Stimulated activated memory B cell treated with anti-CD40 and anti-IgM and Interleukin-4, amounts not matched to agents 10 μg/mL and 1 μg/mL and 100 μg/mL, for 72 hours (primary cell): ENCODE results near the gene RNASEH2C.
"Not testable (repeated sequence)": the region's sequence is repeated elsewhere in the genome, so short reads cannot be mapped to it uniquely, and the experiment has no call there.

Source experiments
- ATAC-seq: fragments of 150-1000 bp; cut with Tn5 transposase; 2 replicates; pipeline ENCODE4 v1.10.0; 2021
- H3K27ac Mint-ChIP-seq: one replicate; pipeline ENCODE4 v1.8.0; 2022; ENCODE audit warnings: mild to moderate bottlenecking, mixed read lengths
- H3K27me3 Mint-ChIP-seq: one replicate; pipeline ENCODE4 v1.8.0; 2022; ENCODE audit warnings: mixed read lengths
- H3K36me3 Mint-ChIP-seq: one replicate; pipeline ENCODE4 v1.8.0; 2022; ENCODE audit warnings: mixed read lengths
- H3K4me1 Mint-ChIP-seq: one replicate; pipeline ENCODE4 v1.8.0; 2022; ENCODE audit warnings: mixed read lengths
- H3K4me3 Mint-ChIP-seq: one replicate; pipeline ENCODE4 v1.8.0; 2022; ENCODE audit warnings: mild to moderate bottlenecking, moderate library complexity, mixed read lengths
- H3K9me3 Mint-ChIP-seq: one replicate; pipeline ENCODE4 v1.8.0; 2022; ENCODE audit warnings: mixed read lengths

The RNASEH2C gene

GRCh38 chr11:65720211-65720934, at the start of gene RNASEH2C:
Gene RNASEH2C, minus strand, starts transcription at chr11:65720798. Its CDS starts 40 bp downstream, at chr11:65720758.
- Mint-ChIP-seq H3K27ac (peak within 1 kb of the TSS; percentile 86), H3K4me1 (peaks cover 39% of the 10 kb centered on the region), H3K4me3 (peak within 1 kb of the TSS; percentile 99), H3K27me3 (no peaks in the 10 kb centered on the region), H3K36me3 (peaks cover 35% of the 10 kb centered on the region), H3K9me3 (no peaks in the 10 kb centered on the region)
- peak; percentile 93 for ATAC-seq

- H3K27ac Mint-ChIP-seq, H3K4me3 Mint-ChIP-seq, H3K36me3 Mint-ChIP-seq, H3K9me3 Mint-ChIP-seq, H3K27me3 Mint-ChIP-seq, ATAC-seq: not testable (repeated sequence)
- H3K4me1 Mint-ChIP-seq = peaks cover 21% of the 10 kb centered on the region
Measured at GRCh38 chr11:65767806-65768205, 47.2 kb upstream of the RNASEH2C start.

GRCh38 chr11:65767406-65767805, 46.8 kb upstream of the RNASEH2C start:
- no peak overlapping the region for H3K27ac Mint-ChIP-seq
- H3K36me3 Mint-ChIP-seq = no peaks in the 10 kb centered on the region
- no peak for ATAC-seq
- H3K4me3 Mint-ChIP-seq = no peak overlapping the region
- no peaks in the 10 kb centered on the region for H3K9me3 Mint-ChIP-seq
- H3K27me3 Mint-ChIP-seq = no peaks in the 10 kb centered on the region
- H3K4me1 Mint-ChIP-seq = peaks cover 21% of the 10 kb centered on the region

GRCh38 chr11:65766535-65766934, 45.9 kb upstream of the RNASEH2C start:
- no peaks in the 10 kb centered on the region for H3K9me3 Mint-ChIP-seq

GRCh38 chr11:65764434-65764833, 43.8 kb upstream of the RNASEH2C start:
- Mint-ChIP-seq H3K36me3 (no peaks in the 10 kb centered on the region), H3K4me3 (no peak overlapping the region), H3K9me3 (no peaks in the 10 kb centered on the region), H3K27me3 (peaks cover 6% of the 10 kb centered on the region), H3K27ac (no peak overlapping the region), H3K4me1 (peaks cover 2% of the 10 kb centered on the region)
- ATAC-seq = no peak

More at GRCh38 chr11:65766535-65766934, 45.9 kb upstream of the RNASEH2C start:
- H3K4me3 Mint-ChIP-seq = no peak overlapping the region
- no peak for ATAC-seq
- no peak overlapping the region for H3K27ac Mint-ChIP-seq
- peaks cover 21% of the 10 kb centered on the region for H3K4me1 Mint-ChIP-seq
- no peaks in the 10 kb centered on the region for H3K27me3 Mint-ChIP-seq
- H3K36me3 Mint-ChIP-seq = no peaks in the 10 kb centered on the region

GRCh38 chr11:65762816-65763215, 42.2 kb upstream of the RNASEH2C start:
- not testable (repeated sequence) for H3K36me3 Mint-ChIP-seq, H3K9me3 Mint-ChIP-seq, H3K27ac Mint-ChIP-seq, H3K4me1 Mint-ChIP-seq, ATAC-seq, H3K4me3 Mint-ChIP-seq
- peaks cover 13% of the 10 kb centered on the region for H3K27me3 Mint-ChIP-seq

- H3K4me3 Mint-ChIP-seq, H3K9me3 Mint-ChIP-seq, ATAC-seq, H3K36me3 Mint-ChIP-seq, H3K27ac Mint-ChIP-seq, H3K4me1 Mint-ChIP-seq: not testable (repeated sequence)
- peaks cover 16% of the 10 kb centered on the region for H3K27me3 Mint-ChIP-seq
Measured at GRCh38 chr11:65762169-65762568, 41.6 kb upstream of the RNASEH2C start.

- peaks cover 13% of the 10 kb centered on the region for H3K4me1 Mint-ChIP-seq
- H3K36me3 Mint-ChIP-seq = no peaks in the 10 kb centered on the region
- no peak for ATAC-seq
- no peaks in the 10 kb centered on the region for H3K9me3 Mint-ChIP-seq
- no peak overlapping the region for H3K4me3 Mint-ChIP-seq
- no peak overlapping the region for H3K27ac Mint-ChIP-seq
- no peaks in the 10 kb centered on the region for H3K27me3 Mint-ChIP-seq
Measured at GRCh38 chr11:65745049-65745448, 24.5 kb upstream of the RNASEH2C start.

GRCh38 chr11:65744699-65745042, 24.1 kb upstream of the RNASEH2C start:
- ATAC-seq = no peak

GRCh38 chr11:65744026-65744698, 23.6 kb upstream of the RNASEH2C start:
- Mint-ChIP-seq H3K9me3 (no peaks in the 10 kb centered on the region), H3K27me3 (no peaks in the 10 kb centered on the region)
- ATAC-seq = no peak

More at GRCh38 chr11:65744699-65745042, 24.1 kb upstream of the RNASEH2C start:
- Mint-ChIP-seq H3K4me1 (peaks cover 13% of the 10 kb centered on the region), H3K27me3 (no peaks in the 10 kb centered on the region), H3K27ac (no peak overlapping the region), H3K4me3 (no peak overlapping the region), H3K36me3 (no peaks in the 10 kb centered on the region), H3K9me3 (no peaks in the 10 kb centered on the region)

GRCh38 chr11:65743681-65744025, 23.1 kb upstream of the RNASEH2C start:
- H3K4me3 Mint-ChIP-seq = no peak overlapping the region
- H3K27ac Mint-ChIP-seq = no peak overlapping the region
- ATAC-seq = no peak
- H3K4me1 Mint-ChIP-seq = peaks cover 13% of the 10 kb centered on the region
- H3K27me3 Mint-ChIP-seq = no peaks in the 10 kb centered on the region
- no peaks in the 10 kb centered on the region for H3K36me3 Mint-ChIP-seq
- H3K9me3 Mint-ChIP-seq = no peaks in the 10 kb centered on the region

More at GRCh38 chr11:65744026-65744698, 23.6 kb upstream of the RNASEH2C start:
- H3K36me3 Mint-ChIP-seq = no peaks in the 10 kb centered on the region
- H3K4me3 Mint-ChIP-seq = no peak overlapping the region
- no peak overlapping the region for H3K27ac Mint-ChIP-seq
- peaks cover 13% of the 10 kb centered on the region for H3K4me1 Mint-ChIP-seq

GRCh38 chr11:65742353-65742752, 21.8 kb upstream of the RNASEH2C start:
- Mint-ChIP-seq H3K27me3 (peaks cover 2% of the 10 kb centered on the region), H3K9me3 (no peaks in the 10 kb centered on the region), H3K36me3 (no peaks in the 10 kb centered on the region), H3K4me3 (no peak overlapping the region), H3K27ac (no peak overlapping the region), H3K4me1 (peaks cover 13% of the 10 kb centered on the region)
- ATAC-seq = no peak

- Mint-ChIP-seq H3K27me3 (peaks cover 12% of the 10 kb centered on the region), H3K27ac (no peak overlapping the region)
- no peak for ATAC-seq
Measured at GRCh38 chr11:65741185-65741584, 20.6 kb upstream of the RNASEH2C start.

GRCh38 chr11:65739022-65739421, 18.4 kb upstream of the RNASEH2C start:
- no peak overlapping the region for H3K27ac Mint-ChIP-seq
- no peak for ATAC-seq
- no peaks in the 10 kb centered on the region for H3K36me3 Mint-ChIP-seq
- H3K4me3 Mint-ChIP-seq = no peak overlapping the region
- H3K27me3 Mint-ChIP-seq = peaks cover 12% of the 10 kb centered on the region
- peaks cover 4% of the 10 kb centered on the region for H3K9me3 Mint-ChIP-seq
- H3K4me1 Mint-ChIP-seq = no peaks in the 10 kb centered on the region

More at GRCh38 chr11:65741185-65741584, 20.6 kb upstream of the RNASEH2C start:
- H3K4me1 Mint-ChIP-seq = peaks cover 8% of the 10 kb centered on the region
- H3K4me3 Mint-ChIP-seq = no peak overlapping the region
- peaks cover 4% of the 10 kb centered on the region for H3K9me3 Mint-ChIP-seq
- H3K36me3 Mint-ChIP-seq = no peaks in the 10 kb centered on the region

GRCh38 chr11:65736810-65737209, 16.2 kb upstream of the RNASEH2C start:
- Mint-ChIP-seq H3K9me3 (peaks cover 4% of the 10 kb centered on the region), H3K36me3 (no peaks in the 10 kb centered on the region), H3K27me3 (peaks cover 27% of the 10 kb centered on the region), H3K4me3 (no peak overlapping the region), H3K27ac (no peak overlapping the region), H3K4me1 (no peaks in the 10 kb centered on the region)
- no peak for ATAC-seq

- H3K4me1 Mint-ChIP-seq, H3K36me3 Mint-ChIP-seq, H3K4me3 Mint-ChIP-seq, ATAC-seq, H3K27ac Mint-ChIP-seq, H3K9me3 Mint-ChIP-seq: not testable (repeated sequence)
- H3K27me3 Mint-ChIP-seq = peaks cover 31% of the 10 kb centered on the region
Measured at GRCh38 chr11:65735111-65735510, 14.5 kb upstream of the RNASEH2C start.
